HL-60 (cell line): ENCODE measurements around the gene STIMATE.

Experiments used
- CTCF ChIP-seq: IDR thresholded peaks from one replicate; pipeline ENCODE4 v1.5.1; 2011; ENCODE audit warnings: low read length, control low read depth, inconsistent platforms; ENCODE audit not compliant: insufficient read depth
- POLR2AphosphoS5 ChIP-seq: IDR thresholded peaks from 2 replicates; pipeline ENCODE4 v1.6.1; 2012; ENCODE audit warnings: low read depth

- TF ChIP-seq POLR2AphosphoS5 (no peak), CTCF (no peak)
These were observed 109.4 kb downstream of the STIMATE start for GRCh38 chr3:52787672-52788625.
